Stimulated activated CD4-positive, alpha-beta T cell treated with anti-CD3 and anti-CD28 coated beads, Interleukin-12 subunit alpha, Interleukin-12 subunit beta, amount 100 ng/mL, for 24 hours (primary cell): Measurements from ENCODE around the gene NOL9.

Experiments used
- DNase-seq, 2 experiments: peaks; one replicate each; pipeline ENCODE4 v3.0.0-alpha.2; 2020; ENCODE audit warnings: low read depth in 2 of 2

Gene NOL9

GRCh38 chr1:6521536-6521935 lies 32.8 kb downstream of the NOL9 start:
- DNase-seq, result no peak

- no peak for DNase-seq
These were observed 34.2 kb downstream of the NOL9 start for GRCh38 chr1:6519935-6520671.

- DNase-seq, result no peak
These were observed 34.8 kb downstream of the NOL9 start for GRCh38 chr1:6519491-6519934.

- no peak for DNase-seq
These were observed 36.9 kb downstream of the NOL9 start for GRCh38 chr1:6517435-6517851.

GRCh38 chr1:6515771-6516170 lies 38.5 kb downstream of the NOL9 start:
- no peak for DNase-seq

GRCh38 chr1:6513320-6513801 lies 41.0 kb downstream of the NOL9 start:
- no peak for DNase-seq

- no peak for DNase-seq
These were observed 41.4 kb downstream of the NOL9 start for GRCh38 chr1:6512908-6513280.

GRCh38 chr1:6512245-6512907 lies 41.9 kb downstream of the NOL9 start:
- DNase-seq, result no peak

- no peak for DNase-seq
These were observed 42.6 kb downstream of the NOL9 start for GRCh38 chr1:6511561-6512244.

- DNase-seq, result no peak
These were observed 43.3 kb downstream of the NOL9 start for GRCh38 chr1:6511056-6511455.

- no peak for DNase-seq
These were observed 43.8 kb downstream of the NOL9 start for GRCh38 chr1:6510493-6510892.

- no peak for DNase-seq
These were observed 44.4 kb downstream of the NOL9 start for GRCh38 chr1:6509919-6510291.

GRCh38 chr1:6509220-6509918 lies 44.9 kb downstream of the NOL9 start:
- DNase-seq, result no peak

- DNase-seq, result no peak
These were observed 45.5 kb downstream of the NOL9 start for GRCh38 chr1:6508816-6509189.

GRCh38 chr1:6508154-6508815 lies 46.0 kb downstream of the NOL9 start:
- no peak for DNase-seq

GRCh38 chr1:6507461-6507911 lies 46.8 kb downstream of the NOL9 start:
- DNase-seq, result no peak

GRCh38 chr1:6507037-6507428 lies 47.3 kb downstream of the NOL9 start:
- no peak for DNase-seq

GRCh38 chr1:6506210-6507036 lies 47.9 kb downstream of the NOL9 start:
- no peak for DNase-seq

- DNase-seq, result no peak
These were observed 48.7 kb downstream of the NOL9 start for GRCh38 chr1:6505367-6506209.

GRCh38 chr1:6504887-6505286 lies 49.4 kb downstream of the NOL9 start:
- DNase-seq, result no peak
